MM.1S (cell line): Measurements from ENCODE around the gene AIRE.

Experiments
- CTCF ChIP-seq: fragments of 300-600 bp; sonication (generic); IDR thresholded peaks from 2 replicates; pipeline ENCODE4 v1.5.1; 2016; ENCODE audit warnings: antibody characterized with exemption, low read length, mixed read lengths
- EZH2 ChIP-seq: fragments of 300-600 bp; sonication (generic); optimal IDR thresholded peaks from 2 replicates; pipeline ENCODE3; 2017; ENCODE audit warnings: low read depth, mild to moderate bottlenecking, antibody characterized with exemption, low read length, mixed read lengths
- EZH2phosphoT487 ChIP-seq: fragments of 300-600 bp; sonication (generic); IDR thresholded peaks from 2 replicates; pipeline ENCODE4 v1.6.1; 2018; ENCODE audit warnings: antibody characterized with exemption, low read length

GRCh38 chr21:44345495-44345894 lies 59.8 kb downstream of the AIRE start:
- TF ChIP-seq CTCF, result no peak
- TF ChIP-seq EZH2, result no peak
- TF ChIP-seq EZH2phosphoT487, result no peak
